Measurements from ENCODE around the gene CDK7.
A peak's percentile ranks its signal among the peaks of the same experiment; 100 is the strongest.

Gene CDK7

DNA sequence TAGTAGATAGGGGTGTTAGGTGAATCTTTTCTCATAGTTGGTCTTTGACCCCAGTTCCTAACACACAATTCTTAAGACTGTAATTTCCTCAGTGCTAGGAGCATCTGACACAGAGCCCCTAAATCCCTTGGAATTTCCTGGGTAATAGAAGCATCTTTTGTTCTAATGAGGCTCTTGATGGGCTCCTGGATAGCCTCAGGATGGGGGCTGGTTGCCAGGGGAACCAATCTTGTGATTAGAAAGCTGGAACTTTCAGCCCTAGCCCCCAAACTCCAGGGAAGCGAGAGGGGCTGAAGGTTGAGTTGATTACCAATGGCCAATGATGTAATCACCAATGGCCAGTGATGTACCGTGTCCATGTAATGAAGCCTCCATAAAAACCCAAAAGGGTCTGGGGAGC, 53.4 kb downstream of the CDK7 start:
- FAIRE-seq (no peak), DNase-seq (ENCODE audit: insufficient read length, low spot score) (no peak)

- FAIRE-seq (no peak), DNase-seq (ENCODE audit: insufficient read length, low spot score) (no peak)
These were observed 54.0 kb downstream of the CDK7 start for GRCh38 chr5:69288688-69289087.

DNA sequence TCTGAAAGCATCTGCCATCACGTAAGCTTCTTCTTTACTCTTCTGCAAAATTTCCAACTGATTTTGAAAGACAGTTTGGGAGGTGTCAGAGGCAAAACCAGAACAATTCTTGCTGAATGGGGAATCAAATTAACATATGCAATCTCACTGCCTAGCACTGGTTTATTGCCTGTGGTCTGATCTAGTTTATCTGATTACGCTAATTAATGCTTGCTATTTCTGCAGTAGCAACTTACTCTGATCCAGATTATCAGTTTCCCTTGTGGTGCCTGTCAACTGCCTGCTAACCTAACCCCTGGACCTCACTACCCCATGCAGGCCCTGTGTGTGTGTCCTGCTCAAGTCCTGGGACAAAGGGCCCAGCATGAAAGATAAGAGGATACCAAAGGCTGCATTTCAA, 57.6 kb downstream of the CDK7 start:
- DNase-seq (ENCODE audit: insufficient read length, low spot score): no peak
- no peak for FAIRE-seq

- FAIRE-seq (no peak), DNase-seq (ENCODE audit: insufficient read length, low spot score) (no peak)
These were observed 59.2 kb downstream of the CDK7 start for GRCh38 chr5:69293882-69294281.

DNA sequence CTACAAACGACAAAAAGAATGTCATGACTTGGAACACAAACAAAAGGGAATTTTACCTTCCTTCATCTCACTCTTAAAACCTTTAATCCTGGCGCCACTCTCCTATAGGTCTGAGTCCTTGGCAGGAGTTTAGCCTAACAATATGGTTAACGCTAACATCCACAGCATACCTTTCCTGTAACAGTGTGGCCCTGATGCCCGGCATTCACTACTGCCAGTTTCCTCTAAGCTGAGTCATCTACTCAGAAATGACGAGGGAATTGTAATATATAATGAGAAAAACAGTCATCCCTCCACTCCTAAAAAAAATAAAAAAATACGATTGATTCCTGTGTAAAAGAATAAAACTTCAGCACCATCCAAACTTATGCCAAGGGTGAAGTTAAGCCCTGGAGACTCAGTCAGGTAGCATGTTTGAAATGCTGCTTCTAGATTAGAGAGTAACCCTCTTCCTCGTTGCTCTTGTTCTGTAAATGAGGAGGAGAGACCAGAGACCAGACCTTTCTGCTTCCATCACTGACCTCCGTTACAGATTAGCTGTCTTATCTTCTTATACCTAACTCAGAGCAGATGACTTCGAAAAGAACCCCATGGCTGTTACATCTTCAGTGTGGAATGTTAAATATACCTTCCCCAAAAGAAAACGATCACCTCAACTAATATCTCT, 60.5 kb downstream of the CDK7 start:
- DNase-seq (ENCODE audit: insufficient read length, low spot score): peak; percentile 41
- FAIRE-seq: no peak

GRCh38 chr5:69299625-69300024, 64.9 kb downstream of the CDK7 start:
- FAIRE-seq: no peak
- no peak for DNase-seq (ENCODE audit: insufficient read length, low spot score)

DNA sequence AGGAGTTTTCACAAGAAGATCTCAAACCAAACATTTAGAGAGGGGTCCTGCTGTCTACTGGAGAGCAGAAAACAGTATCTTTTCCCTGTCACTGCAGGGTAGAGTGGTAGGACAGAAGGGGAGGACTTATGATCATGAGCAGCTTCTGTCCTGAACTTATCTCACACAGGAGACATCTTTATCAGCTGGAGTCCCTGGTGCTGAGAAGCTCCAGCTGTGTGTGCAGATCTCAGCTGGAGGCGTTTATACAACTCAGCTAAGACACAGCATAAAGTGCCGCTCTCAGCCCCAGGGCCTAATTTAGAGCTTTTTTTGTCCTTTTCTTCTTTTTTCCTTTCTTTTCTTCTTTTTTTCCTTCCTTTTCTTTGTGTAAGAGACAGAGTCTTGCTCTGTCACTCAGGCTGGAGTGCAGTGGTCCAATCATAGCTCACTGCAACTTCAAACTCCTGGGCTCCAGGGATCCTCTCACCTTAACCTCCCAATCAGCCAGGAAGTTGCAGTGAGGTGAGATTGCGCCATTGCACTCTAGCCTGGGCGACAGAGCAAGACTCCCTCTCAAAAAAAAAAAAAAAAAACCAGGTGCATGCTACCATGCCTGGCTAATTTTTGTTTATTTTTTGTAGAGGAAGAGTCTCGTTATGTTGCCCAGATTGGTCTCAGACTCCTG, 66.0 kb downstream of the CDK7 start:
- DNase-seq (ENCODE audit: insufficient read length, low spot score): no peak
- FAIRE-seq: no peak

GRCh38 chr5:69305512-69305911, 70.8 kb downstream of the CDK7 start:
- FAIRE-seq (no peak), DNase-seq (ENCODE audit: insufficient read length, low spot score) (no peak)

GRCh38 chr5:69308046-69308553, 73.4 kb downstream of the CDK7 start:
- FAIRE-seq (no peak), DNase-seq (ENCODE audit: insufficient read length, low spot score) (no peak)

- no peak for FAIRE-seq
These were observed 74.7 kb downstream of the CDK7 start for GRCh38 chr5:69309380-69309779.

DNA sequence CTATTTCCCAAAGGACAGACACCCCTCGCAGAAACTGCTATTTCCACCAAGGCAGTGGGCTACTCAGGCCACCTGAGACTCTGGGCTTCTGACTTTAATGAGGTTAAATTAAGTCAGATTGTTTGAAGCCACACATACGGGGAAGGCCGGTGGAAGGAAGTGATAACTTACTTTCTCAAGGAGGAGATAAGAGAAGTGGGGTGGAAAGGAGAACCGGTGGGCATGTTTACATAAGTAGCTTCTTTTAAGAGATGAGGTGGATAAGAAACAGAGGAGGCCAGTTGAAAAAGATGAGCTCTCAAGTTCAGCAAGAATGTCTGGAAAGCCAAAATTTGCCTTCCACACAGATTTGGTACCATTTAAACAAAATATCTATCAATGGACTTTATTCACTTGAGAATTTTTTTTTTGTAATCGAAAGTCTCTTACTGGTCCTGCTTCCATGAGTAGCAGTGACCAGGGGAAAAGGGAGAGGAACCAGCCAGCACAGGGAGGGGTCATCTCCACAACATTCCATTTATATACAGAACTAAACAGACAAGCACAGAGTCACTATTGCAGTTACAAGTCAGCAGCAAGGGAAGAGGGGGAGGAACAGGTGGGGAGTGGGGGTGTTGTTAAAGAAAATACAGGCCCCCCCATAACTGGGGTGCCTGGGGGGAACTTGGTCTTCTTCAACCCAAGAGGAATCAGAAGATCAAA, 77.9 kb downstream of the CDK7 start:
- DNase-seq (ENCODE audit: insufficient read length, low spot score) (no peak), FAIRE-seq (no peak)

More at GRCh38 chr5:69309380-69309779, 74.7 kb downstream of the CDK7 start:
- DNase-seq (ENCODE audit: insufficient read length, low spot score): no peak

DNA sequence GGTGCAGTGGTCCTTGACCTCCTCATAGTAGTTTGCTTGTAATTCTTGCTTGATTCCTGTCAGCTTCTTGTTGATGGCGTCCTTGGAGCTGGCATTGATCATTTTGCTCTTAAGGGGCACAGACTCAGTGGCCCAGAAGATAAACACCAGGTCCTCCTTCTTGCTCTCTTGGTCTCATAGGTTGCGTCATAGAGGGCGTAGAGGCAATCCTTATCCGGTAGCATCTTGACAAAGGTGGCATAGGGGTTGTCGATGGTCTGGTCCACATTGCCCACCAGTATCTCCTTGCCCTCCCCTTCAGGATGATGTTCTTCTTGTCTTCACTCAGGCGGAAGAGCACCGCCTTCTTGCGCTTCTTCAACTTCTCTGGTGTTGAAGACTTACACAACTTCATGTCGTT, 78.7 kb downstream of the CDK7 start:
- DNase-seq (ENCODE audit: insufficient read length, low spot score) (no peak), FAIRE-seq (no peak)

DNA sequence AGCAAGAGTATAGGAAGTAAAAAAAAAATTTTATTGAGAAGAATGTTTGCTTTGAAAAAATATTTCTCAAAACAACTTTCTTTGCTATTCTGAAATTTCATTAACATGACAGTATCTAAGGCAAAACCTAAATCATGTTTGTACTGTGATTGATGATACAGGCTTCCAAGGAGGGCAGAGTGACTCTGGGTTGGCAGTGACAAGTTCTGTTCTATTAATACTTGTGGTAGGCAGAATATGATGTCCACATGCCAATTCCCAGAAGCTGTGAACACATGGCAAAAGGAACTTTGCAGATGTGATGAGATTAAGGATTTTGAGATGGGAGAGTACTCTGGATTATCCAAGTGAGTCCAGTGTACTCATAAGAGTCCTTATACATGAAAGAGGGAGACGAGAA, 81.3 kb downstream of the CDK7 start:
- DNase-seq (ENCODE audit: insufficient read length, low spot score): no peak
- FAIRE-seq: no peak

DNA sequence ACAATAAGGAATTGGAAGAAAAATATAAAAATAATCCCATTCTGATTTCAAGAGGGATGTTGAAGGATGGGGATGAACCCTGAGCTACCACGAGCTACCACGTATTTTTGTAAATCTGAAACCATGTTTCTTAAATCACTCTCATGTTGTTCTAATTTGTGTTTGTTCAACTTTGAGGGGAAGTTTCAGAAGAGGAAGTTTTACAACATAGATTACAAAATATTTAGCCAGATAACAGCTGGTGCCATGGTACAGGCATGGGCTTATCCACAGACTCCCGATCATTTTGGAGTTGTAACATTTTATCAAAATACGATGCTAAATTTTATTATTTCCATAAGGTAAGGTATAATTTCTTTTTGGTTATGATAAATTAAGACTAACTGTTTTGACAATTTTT, 82.7 kb downstream of the CDK7 start:
- DNase-seq (ENCODE audit: insufficient read length, low spot score): no peak
- FAIRE-seq: no peak

DNA sequence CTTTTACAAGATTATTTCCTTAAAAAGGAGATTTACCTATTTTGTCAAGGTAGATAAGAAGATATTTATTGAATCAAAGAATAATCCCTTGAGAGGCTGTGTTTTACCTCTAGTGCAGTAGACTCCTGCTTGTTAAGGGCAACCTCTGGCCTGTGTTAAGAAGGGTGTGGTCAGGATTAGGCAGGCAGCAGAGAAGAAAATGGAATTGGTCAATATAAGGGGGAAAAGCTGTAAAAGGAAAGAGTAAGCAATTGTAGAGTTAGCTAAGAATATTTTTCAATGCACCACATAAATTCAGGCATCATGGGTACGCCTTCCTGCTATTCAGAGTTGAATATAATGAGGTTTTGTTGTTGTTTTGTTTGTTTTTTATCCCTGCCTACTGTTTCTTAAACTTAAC, 91.7 kb downstream of the CDK7 start:
- DNase-seq (ENCODE audit: insufficient read length, low spot score): no peak
- no peak for FAIRE-seq
